ENCODE results near the gene ZNF717.

- TF ChIP-seq CTCF (IDR thresholded peaks at IDR 0.05) (no peak), YY1 (IDR thresholded peaks at IDR 0.05; ENCODE audit: low read depth) (no peak), USF2 (IDR thresholded peaks at IDR 0.05; ENCODE audit: borderline replicate concordance, low read depth, low read length) (no peak), GABPA (IDR thresholded peaks at IDR 0.05; ENCODE audit: low read depth) (no peak), POLR2AphosphoS5 (IDR thresholded peaks at IDR 0.05; ENCODE audit: low read depth, low read length) (no peak)
These were observed 2.8 kb downstream of the ZNF717 start for GRCh38 chr3:75782506-75782905.
